ES-I3 (cell line): ENCODE results near the gene PRSS21.
A peak's percentile ranks its signal among the peaks of the same experiment; 100 is the strongest.

Experiments used
- H3K36me3 ChIP-seq: 2 replicates; pipeline ENCODE4 v1.6.1; 2013; ENCODE audit warnings: mild to moderate bottlenecking, low read length, control low read depth, moderate library complexity; ENCODE audit not compliant: insufficient read depth
- H3K4me1 ChIP-seq: 2 replicates; pipeline ENCODE4 v1.6.1; 2013; ENCODE audit warnings: mild to moderate bottlenecking, control low read depth, low read length; ENCODE audit not compliant: insufficient read depth
- H3K9ac ChIP-seq: 2 replicates; pipeline ENCODE4 v1.6.1; 2013; ENCODE audit warnings: low read depth, mild to moderate bottlenecking, low read length, moderate library complexity
- H3K9me3 ChIP-seq: 2 replicates; pipeline ENCODE4 v1.6.1; 2013; ENCODE audit warnings: mild to moderate bottlenecking, low read length, moderate library complexity; ENCODE audit not compliant: control insufficient read depth, insufficient read depth

PRSS21 gene, protein sequence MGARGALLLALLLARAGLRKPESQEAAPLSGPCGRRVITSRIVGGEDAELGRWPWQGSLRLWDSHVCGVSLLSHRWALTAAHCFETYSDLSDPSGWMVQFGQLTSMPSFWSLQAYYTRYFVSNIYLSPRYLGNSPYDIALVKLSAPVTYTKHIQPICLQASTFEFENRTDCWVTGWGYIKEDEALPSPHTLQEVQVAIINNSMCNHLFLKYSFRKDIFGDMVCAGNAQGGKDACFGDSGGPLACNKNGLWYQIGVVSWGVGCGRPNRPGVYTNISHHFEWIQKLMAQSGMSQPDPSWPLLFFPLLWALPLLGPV

DNA sequence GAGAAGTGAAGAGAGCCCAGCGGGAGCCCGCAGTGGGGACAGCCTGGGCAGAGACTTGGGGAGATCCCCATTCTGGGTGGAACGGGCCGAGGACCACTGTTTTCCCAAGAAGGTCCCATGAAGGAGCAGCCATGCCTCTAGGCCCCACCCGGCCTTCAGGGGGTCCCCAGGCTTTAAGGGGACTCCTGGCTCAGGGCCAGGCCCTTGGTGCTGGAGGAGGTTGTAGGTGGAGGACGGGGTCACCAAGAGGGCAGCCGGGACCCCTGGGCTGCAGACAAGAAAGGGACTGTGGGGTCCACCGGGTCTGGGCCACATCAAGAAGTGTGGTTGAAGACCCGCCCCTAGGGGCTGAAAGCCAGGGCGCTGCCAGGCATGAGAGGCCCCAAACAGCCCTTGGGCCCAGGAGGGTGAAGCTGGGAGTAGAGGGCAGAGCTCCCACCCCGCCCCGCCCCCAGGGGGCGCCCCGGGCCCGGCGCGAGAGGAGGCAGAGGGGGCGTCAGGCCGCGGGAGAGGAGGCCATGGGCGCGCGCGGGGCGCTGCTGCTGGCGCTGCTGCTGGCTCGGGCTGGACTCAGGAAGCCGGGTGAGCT, at the start of gene PRSS21:
TSS of gene PRSS21 (plus strand) at position 487 of the 589 bp plus-strand sequence. CDS start at position 519, 32 bp downstream.
- H3K36me3 ChIP-seq: no peaks in the 10 kb centered on the region
- no peaks in the 10 kb centered on the region for H3K9me3 ChIP-seq
- no peak within 1 kb of the TSS for H3K9ac ChIP-seq
- H3K4me1 ChIP-seq: peaks cover 5% of the 10 kb centered on the region; the same call in 1 of the 2 replicates

DNA sequence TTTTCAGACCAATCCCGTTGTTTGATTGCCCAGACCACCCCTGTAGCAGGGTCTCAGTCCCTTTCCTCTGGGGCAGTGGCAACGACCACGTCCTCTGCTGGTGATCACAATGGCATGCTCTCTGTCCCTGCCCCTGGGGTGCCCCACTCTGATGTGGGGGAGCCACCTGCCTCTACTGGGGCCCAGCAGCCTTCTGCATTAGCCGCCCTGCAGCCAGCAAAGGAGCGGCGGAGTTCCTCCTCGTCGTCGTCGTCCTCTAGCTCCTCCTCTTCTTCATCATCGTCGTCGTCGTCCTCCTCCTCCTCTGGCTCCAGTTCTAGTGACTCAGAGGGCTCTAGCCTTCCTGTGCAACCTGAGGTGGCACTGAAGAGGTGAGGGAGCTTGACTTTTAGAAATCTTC, 49.1 kb upstream of the PRSS21 start:
- Histone ChIP-seq H3K4me1 (peaks cover 4% of the 10 kb centered on the region; the same call in 1 of the 2 replicates), H3K36me3 (peaks cover 69% of the 10 kb centered on the region), H3K9ac (no peak overlapping the region), H3K9me3 (peaks cover 2% of the 10 kb centered on the region; the same call in 1 of the 2 replicates)

DNA sequence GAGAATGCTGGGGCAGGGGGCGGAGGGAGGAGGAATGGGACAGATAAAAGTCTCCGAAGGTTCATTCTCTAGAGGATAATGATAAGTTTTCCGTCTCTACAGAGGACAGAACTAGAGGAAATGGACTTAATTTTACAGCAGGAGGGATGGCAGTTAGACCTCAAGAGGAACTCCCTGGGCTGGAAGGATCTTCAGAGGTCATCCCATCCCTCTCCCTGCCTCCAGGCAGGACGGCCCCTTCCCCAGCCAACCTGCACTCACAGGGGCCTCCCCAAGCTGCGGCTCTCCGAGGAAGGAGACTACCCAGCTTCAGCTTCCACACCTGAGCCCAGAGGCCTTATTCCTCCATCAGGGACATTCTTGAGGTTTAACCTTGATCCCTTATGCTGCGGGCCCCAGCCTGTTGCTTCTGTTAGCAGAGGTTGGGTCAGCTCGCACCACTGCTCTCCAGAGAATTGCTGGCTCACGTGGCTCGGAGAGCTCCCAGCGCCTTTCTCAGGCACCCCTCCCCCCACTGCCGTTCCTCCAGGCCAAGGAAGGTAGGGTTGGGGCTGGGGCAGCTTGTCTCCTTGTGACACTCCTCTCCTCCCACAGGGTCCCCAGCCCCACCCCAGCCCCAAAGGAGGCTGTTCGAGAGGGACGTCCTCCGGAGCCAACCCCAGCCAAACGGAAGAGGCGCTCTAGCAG, 48.5 kb upstream of the PRSS21 start:
- Histone ChIP-seq H3K36me3 (peaks cover 65% of the 10 kb centered on the region), H3K9ac (no peak overlapping the region), H3K4me1 (peaks cover 6% of the 10 kb centered on the region; the same call in 1 of the 2 replicates), H3K9me3 (peaks cover 2% of the 10 kb centered on the region; the same call in 1 of the 2 replicates)

DNA sequence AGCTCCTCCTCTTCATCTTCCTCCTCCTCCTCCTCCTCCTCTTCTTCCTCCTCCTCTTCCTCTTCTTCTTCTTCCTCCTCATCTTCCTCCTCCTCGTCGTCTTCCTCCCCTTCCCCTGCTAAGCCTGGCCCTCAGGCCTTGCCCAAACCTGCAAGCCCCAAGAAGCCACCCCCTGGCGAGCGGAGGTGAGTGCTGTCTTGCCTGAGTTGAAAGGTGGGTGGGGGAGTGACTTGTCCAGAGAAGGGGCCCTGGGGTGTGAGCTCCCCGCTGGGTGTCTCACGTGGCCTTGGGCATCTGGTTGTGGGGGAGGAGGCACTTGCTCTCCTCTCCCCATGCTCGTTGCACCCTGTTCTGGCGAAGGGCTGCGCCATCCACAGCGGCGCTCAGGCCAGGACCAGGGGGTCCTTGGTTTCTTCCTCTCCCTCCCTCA, 47.9 kb upstream of the PRSS21 start:
- Histone ChIP-seq H3K9me3 (no peaks in the 10 kb centered on the region), H3K4me1 (peaks cover 6% of the 10 kb centered on the region; the same call in 1 of the 2 replicates), H3K36me3 (peaks cover 62% of the 10 kb centered on the region), H3K9ac (no peak overlapping the region)

DNA sequence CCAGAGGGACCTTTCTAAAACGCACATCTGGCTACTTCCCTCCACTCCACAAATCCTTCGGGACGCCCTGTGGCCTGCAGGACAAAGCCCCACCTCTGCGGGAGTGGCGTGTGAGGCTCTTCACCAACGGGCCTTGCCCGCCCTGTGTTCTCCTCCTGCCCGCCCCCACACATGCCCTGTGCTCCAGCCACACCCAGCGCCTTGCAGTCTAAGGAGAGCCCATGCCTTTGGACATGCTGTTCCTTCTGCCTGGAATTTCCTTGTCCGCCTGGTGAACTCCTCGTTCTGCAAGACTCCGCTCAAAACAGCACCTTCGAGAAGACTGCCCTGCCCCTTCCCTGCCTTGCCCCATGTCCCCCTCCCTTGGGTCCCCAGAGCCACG, 47.4 kb upstream of the PRSS21 start:
- Histone ChIP-seq H3K9ac (no peak overlapping the region), H3K36me3 (peaks cover 57% of the 10 kb centered on the region), H3K9me3 (no peaks in the 10 kb centered on the region), H3K4me1 (peaks cover 6% of the 10 kb centered on the region; the same call in 1 of the 2 replicates)

DNA sequence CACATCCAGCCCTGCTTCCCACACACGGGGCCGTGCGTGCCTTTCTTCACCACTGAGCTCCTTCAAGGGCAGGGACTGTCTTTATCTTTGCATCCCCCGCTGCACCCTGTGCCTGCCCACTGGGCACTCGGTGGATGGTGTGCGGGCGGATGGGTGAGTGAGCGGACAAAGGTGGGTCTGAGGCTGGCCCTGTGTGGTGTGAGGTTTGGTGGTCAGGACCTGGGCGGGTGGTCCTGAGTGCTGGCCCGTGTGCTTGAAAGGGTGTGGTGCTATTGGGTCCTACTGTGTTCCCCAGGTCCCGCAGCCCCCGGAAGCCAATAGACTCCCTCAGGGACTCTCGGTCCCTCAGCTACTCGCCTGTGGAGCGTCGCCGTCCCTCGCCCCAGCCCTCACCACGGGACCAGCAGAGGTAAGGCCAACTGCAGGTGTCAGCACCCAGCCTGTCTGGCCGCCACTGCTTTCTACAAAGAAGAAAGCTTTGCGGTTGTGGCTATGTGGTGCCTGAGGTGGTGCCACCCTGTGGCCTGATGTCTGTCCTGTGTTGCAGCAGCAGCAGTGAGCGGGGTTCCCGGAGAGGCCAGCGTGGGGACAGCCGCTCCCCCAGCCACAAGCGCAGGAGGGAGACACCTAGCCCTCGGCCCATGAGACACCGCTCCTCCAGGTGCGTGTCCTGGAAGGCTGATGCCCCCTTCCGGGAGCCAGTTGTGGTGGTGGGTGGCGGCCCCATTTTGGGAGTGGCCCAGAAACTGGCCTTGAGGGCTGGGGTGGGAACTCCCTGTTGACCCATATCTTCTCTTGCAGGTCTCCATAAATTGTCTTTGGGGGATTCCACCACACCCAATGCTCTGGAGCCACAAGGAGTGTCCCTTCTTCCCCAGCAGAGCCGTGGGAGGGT, 46.7 kb upstream of the PRSS21 start:
- Histone ChIP-seq H3K4me1 (peaks cover 6% of the 10 kb centered on the region; the same call in 1 of the 2 replicates), H3K9me3 (no peaks in the 10 kb centered on the region), H3K9ac (no peak overlapping the region), H3K36me3 (peaks cover 56% of the 10 kb centered on the region)

DNA sequence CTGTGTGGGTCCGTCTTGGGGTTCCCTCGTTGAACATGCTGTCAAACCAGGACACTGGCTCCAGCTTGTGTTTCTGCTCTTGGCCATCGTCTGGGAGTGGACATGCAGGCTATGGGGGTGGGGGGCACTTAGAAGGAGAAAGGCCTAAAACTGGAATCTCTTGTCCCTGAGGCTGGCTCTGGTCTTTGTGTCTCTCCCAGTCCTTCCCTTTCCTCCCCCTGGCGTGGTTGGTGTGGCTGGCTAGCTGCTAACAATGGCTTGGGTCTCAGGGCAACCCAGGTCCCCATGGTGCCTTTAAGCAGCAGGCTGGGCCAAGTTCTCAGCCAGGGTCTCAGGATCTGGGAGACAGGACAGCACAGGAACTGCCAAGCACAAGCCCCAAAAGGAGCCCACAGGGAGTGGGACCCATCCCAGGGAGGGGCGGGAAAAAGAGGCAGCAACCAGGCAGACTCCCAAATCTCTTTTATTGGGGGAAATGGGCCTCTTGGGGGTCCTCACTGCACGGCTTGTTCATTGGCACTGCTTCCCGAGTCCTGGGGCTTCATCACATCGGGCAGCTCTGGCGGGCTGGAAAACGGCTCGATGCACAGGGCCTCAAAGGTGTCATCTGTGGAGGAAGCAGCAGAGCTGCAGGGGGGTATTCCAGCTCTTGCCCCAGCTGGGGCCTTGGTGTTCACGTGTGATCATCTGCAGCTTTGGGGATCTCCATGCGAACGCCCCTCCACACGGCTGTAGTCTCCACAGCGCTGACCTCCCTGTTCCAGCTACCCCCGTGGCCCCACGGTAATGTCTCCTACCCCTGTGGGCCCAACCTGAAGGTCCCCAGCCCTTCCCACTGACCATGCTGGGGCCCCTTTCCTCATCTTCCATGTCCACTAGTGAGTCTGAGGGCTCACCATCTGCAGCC, 45.3 kb upstream of the PRSS21 start:
- Histone ChIP-seq H3K9me3 (no peaks in the 10 kb centered on the region), H3K9ac (no peak overlapping the region), H3K36me3 (peaks cover 45% of the 10 kb centered on the region), H3K4me1 (peaks cover 10% of the 10 kb centered on the region; the same call in 1 of the 2 replicates)

DNA sequence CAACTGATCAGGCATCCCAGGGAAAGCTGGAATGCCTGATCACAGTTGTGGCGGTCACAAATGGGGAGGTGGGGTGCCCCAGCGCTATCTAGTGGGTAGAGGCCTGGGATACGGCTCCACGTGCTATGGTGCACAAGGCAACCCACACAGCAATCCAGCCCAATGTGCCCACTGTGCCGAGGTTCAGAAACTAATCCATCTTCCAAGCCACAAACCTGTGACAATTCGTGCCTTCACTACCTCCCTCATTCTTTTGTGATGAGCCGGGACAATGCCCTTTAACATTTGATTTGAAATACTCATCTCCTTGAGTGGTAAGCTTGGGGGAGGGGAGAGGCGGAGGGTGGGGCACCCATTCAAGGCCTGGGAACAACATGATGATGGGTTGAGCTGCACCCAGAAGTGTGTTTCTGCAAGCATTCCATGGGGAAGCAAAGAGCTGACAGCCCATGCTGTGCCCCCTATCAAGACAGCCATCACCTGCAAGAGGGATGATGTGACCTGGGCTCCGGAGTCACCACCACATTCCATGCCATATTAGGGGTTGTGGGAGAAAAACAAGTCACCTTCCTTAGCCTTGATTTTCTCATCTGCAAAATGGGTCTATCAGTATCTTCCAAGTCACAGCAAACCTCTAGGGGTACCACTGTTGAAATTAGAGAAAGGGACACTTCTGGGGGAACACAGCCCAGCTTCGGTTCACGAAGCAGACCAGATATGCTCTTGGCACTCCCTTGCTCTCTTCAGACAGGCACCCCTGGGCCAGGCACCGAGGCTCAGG, 43.7 kb upstream of the PRSS21 start:
- H3K4me1 ChIP-seq: peaks cover 9% of the 10 kb centered on the region; the same call in 1 of the 2 replicates

DNA sequence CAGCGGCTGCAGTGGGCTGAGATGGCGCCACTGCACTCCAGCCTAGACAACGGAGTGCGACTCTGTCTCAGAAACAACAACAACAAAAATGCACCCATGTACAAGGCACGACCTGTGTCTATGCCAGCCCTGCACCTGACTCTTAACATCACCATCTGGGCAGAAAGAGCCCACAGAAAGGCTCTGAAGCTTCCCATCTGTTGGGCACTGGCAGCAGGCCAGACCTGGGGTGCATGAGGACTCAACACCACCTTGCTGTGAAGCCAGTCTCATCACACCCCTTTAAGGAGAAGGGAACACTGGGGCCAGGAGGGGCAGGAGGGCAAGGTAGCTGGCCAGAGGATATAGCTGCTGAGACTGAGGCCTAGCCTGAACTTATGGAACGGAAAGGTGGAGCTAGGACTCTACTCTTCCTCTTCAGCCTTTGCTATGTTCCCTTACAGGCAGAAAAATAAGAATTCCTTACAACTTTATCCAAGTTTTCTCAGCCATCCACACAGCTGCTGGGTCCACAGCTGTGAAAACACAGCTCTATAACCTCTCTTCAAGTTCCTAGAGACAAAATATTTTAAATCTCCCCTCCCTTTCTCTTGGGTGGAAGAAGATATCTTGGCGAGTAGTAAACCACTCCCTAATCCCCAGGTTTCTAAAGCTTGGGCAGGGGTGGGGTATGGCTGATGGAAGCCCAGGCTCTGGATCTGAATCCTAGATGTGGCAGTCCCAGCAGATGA, 42.7 kb upstream of the PRSS21 start:
- Histone ChIP-seq H3K9me3 (no peaks in the 10 kb centered on the region), H3K36me3 (peaks cover 21% of the 10 kb centered on the region), H3K9ac (no peak overlapping the region), H3K4me1 (peaks cover 12% of the 10 kb centered on the region; the same call in 1 of the 2 replicates)

More for the DNA sequence above, 43.7 kb upstream of the PRSS21 start:
- H3K9me3 ChIP-seq: no peaks in the 10 kb centered on the region
- peaks cover 30% of the 10 kb centered on the region for H3K36me3 ChIP-seq
- no peak overlapping the region for H3K9ac ChIP-seq

DNA sequence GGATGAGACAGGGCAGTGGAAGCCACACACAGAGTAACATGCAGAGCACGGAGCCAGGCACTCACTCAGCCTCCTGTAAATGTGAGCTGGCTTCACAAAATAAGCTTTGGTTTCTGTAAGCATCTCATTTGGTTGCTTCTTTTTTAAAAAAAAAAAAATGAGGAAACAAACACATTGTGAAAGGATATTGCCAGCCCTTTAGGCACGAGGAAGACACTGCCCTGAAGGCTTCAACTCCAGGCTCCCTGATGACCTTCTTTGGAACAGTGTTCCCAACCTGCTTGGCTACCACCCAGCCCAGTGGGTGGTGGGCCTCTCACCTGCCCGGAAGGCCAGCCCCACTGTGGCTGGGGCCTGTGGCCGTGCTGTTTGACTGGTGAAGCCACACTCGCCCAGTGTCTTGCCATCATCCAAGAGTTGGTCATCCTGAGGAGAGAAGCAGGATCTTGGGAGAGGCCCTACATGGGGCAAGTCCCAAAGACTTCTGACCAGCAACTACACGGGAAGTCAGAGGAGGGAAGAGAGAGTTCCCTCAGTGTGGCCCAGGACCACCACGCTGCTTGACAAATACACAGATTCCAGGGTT, 41.8 kb upstream of the PRSS21 start:
- Histone ChIP-seq H3K9ac (no peak overlapping the region), H3K4me1 (peaks cover 16% of the 10 kb centered on the region; the same call in 1 of the 2 replicates), H3K9me3 (no peaks in the 10 kb centered on the region), H3K36me3 (peaks cover 21% of the 10 kb centered on the region)

DNA sequence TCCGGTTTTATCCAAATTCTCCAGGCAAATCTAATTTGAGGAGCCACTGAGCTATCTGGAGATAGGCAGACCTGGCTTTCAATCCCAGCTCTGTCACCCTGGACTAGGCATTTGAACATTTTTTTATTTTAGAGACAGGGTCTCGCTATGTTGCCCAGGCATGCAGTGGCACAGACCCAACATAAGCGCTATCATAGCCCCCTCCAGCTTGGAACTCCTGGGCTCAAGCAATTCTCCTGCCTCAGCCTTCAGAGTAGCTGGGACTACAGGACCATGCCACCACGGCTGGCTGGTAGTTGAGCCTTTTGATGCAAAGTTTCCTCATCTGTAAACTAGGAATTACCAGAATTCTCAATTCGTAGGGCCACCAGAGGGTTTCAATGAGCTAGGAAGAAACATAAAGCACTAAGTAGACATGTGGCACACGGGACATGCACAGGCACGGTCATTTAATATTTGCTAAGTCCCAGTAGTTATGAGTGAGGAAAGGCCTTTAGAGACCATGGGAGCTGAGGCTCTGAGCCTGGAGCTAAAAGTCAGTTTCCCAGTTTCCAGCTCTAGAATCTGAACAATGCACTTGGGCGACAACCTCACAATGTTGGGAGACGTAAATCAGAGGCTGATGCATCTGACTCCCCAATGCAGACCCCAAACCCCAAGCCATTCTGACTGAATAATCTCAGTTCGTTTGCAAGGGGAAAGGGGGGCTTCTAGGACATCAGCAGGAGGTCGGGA, 41.1 kb upstream of the PRSS21 start:
- peak overlapping the region; percentile 85 for H3K9ac ChIP-seq
- H3K9me3 ChIP-seq: no peaks in the 10 kb centered on the region
- H3K4me1 ChIP-seq: peaks cover 19% of the 10 kb centered on the region; the same call in 1 of the 2 replicates
- peaks cover 21% of the 10 kb centered on the region for H3K36me3 ChIP-seq
